IPS-NIHi11 (cell line): ENCODE measurements around the gene PRXL2B.
"Not testable (repeated sequence)": the region's sequence is repeated elsewhere in the genome, so short reads cannot be mapped to it uniquely, and the experiment has no call there.

Source experiments
- DNase-seq: peaks from one replicate; pipeline ENCODE4 v3.0.0; 2012; ENCODE audit warnings: mixed read lengths, low spot score

Gene PRXL2B

GRCh38 chr1:2564006-2564814 is 22.4 kb upstream of the PRXL2B start:
- DNase-seq: no peak

- DNase-seq: no peak
These were observed 21.7 kb upstream of the PRXL2B start for GRCh38 chr1:2564815-2565374.

DNA sequence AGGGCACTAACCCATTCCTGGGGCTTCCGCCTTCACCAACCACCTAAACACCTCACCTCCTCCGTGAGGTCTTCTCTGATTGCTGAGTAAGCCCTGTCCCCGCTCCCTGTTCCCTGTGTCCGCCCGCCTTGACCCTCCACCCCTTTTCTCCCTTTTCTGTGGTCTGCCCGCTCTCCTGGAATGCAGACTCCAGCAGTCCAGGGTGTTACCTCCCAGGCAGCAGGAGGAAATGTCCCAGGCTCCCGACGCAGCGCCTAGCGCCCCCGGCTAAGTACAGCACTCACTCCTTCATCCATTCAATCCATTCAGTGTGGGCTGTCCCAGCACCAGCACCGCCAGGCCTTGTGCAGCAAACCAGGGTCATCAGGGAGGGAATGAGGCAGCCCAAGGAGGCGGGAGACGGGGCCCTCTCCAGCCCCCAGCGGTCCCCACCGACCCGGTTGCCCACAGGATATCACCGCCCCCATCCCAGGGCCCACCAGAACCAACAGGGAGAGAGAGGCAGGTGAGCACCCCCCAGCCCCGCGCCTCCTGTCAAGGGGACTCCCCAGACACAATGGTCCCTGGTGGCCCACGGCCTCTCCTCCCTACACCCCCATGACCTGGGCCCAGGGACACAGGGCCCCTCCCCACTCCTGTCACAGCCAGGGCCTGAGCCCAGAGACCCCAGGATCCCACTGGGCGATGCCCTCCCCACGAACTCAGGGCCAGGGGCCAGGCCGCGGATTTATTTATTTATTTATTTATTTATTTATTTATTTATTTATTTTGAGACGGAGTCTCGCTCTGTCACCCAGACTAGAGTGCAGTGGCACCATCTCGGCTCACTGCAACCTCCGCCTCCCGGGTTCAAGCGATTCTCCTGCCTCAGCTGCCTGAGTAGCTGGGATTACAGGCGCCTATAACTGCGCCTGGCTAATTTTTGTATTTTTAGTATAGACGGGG is 20.2 kb upstream of the PRXL2B start:
- DNase-seq: no peak

- DNase-seq: no peak
These were observed 19.4 kb upstream of the PRXL2B start for GRCh38 chr1:2567083-2567679.

- not testable (repeated sequence) for DNase-seq
These were observed 18.3 kb upstream of the PRXL2B start for GRCh38 chr1:2568187-2568816.

- DNase-seq: no peak
These were observed 17.5 kb upstream of the PRXL2B start for GRCh38 chr1:2569060-2569459.

DNA sequence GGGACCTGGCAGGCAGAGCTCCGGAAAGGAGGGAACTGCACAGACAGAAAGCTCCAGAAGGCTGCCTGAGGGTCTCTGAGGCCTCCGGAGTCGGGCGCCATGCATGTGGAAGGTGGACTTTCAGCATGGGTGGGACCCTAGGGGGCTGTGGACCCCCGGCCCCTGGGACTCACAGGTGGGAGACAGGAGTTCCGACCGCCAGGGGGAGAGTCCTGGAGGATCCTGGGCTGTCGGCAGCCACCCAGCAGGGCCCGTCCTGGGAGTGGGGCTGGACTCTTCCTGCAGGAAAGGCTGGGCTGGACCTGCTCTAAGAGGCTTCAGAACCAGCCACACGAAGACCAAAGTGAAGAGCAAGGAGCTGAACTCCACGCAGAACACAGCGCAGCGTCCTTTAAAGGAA is 16.9 kb upstream of the PRXL2B start:
- not testable (repeated sequence) for DNase-seq

- DNase-seq: no peak
These were observed 16.2 kb upstream of the PRXL2B start for GRCh38 chr1:2570332-2570731.

DNA sequence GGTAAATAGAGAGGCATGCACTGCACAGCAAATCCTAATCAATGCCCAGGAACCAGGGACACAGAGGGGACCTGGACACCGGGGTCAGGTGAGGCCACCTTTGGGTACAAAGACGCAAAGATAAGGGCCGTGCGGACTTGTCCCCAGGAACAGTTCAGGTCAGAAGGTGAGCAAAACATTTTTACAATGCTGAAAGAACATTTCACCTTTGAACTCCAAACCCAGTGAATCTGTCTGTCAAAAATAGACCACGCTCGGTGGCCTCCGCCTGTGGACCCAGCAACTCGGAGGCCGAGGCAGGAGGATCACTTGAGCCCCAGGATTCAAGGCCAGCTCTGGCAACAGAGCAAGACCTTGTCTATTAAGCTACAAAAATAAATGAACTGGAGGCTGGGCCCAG is 15.2 kb upstream of the PRXL2B start:
- no peak for DNase-seq

GRCh38 chr1:2573250-2573920 is 13.2 kb upstream of the PRXL2B start:
- DNase-seq: no peak

DNA sequence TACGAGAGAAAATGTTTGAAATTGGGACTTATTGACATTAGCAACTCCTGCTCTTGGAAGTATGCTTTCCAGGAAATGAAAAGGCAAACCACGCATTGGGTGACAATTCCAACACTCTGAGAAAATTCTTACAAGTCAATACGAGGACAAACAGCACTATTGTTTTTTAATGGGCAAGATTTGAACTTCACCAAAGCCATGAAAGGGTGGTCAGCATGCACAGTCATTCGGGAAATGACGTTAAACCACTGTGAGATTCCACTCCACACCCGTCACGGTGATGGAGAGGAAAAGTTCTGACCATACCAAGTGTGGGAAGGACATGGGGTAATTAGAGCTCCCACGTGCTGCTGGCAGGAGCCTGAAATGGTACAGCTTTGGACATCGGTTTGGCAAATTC is 12.2 kb upstream of the PRXL2B start:
- no peak for DNase-seq

DNA sequence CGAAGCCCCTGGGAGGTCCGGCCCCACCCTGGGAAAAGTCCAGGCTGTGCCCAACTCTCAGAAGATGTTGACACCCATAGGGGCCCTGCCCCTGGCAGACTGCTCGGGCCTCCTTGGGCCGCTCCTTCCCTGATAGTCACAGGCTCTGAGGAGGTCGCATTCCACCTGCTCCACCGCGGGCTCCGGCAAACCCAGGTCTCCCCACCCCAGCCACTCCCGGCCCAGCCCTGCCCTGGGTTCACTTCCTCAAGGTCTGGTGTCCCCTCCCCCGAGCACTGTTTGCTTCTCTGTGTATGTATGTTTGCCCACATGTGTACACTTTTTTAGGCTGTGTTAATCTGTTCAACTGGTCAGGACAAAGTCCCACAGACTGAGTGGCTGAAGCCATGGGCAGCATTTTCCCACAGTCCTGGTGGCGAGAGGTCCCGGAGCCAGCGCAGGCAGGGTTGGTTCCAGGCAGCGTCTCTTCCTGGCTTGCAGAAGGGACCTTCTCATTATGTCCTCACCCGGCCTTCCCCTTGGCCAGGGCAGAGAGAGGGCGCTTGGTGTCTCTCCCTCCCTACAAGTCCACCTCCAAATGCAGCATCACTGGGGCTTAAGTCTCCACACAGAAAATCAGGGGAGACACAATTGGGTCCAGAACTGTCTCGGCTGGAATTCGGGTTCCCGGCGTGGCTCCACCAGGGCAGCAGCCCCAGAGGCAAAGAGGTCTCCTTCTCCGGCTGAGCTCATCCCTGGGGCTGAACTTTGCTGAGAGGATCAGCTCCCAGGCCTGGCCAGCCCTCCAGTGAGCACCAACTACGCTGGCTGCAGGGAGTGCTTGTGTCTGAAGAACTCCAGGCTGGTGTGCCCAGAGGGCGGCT is 10.5 kb upstream of the PRXL2B start:
- DNase-seq: no peak

- not testable (repeated sequence) for DNase-seq
These were observed 9.0 kb upstream of the PRXL2B start for GRCh38 chr1:2577565-2578075.

- no peak for DNase-seq
These were observed 7.8 kb upstream of the PRXL2B start for GRCh38 chr1:2578758-2579118.

GRCh38 chr1:2580691-2581090 is 5.9 kb upstream of the PRXL2B start:
- DNase-seq: no peak

- DNase-seq: no peak
These were observed 4.2 kb upstream of the PRXL2B start for GRCh38 chr1:2582391-2582790.

GRCh38 chr1:2583331-2583791 is 3.2 kb upstream of the PRXL2B start:
- DNase-seq: no peak

DNA sequence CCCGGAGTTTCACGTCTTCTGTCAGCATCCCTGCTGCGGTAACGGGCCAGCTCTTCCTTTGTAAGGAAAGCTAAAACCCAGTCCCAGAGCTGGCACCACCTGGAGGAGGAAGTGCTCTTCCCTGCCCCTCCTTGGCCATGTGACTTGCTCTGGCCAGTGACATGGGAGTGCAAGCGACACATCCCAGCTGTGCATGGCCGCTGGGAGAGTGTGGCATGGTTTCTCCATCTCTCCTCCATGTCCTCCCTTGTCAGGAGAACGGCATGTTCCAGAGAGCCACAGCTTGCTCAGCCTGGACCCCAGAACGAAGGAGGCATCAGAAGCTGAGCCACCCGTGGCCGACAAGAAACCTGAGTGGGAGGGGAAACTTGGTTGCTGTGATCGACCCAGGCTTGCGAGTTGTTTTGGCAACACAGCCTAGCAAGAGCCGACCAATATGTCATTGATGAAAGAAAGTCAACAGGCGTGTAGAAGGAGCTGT is 2.7 kb upstream of the PRXL2B start:
- DNase-seq: no peak

DNA sequence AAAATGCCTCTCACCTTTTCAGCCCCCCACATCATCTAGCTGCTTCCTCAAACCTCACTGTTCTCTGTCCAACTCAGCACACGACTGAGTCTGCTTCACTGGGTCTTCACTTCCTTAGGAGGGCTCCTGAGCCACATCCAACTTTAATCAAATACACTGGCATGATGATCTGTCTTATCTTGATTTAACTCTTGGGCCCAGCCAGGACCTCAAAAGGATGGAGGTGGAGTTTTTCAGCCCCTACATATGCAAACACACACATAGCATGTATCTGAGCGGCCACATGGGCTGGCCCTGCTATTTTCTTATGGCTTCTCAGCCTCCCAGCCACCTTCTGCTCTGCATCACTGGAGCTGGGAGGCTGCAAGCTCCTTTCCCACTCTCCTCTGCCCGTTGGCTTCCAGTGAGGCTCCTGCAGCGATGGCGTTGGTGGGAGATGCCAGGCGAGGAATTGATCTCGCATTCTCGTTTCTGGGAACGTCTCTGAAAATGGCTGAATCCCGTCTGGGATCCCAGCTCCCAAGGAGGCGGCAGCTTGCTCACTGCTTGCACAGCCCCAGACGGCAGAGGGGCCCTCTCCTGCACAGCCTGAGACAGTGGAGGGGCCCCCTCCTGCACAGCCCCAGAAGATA is 1.8 kb upstream of the PRXL2B start:
- no peak for DNase-seq
